ENCODE measurements around the gene DEPDC5.

DNA sequence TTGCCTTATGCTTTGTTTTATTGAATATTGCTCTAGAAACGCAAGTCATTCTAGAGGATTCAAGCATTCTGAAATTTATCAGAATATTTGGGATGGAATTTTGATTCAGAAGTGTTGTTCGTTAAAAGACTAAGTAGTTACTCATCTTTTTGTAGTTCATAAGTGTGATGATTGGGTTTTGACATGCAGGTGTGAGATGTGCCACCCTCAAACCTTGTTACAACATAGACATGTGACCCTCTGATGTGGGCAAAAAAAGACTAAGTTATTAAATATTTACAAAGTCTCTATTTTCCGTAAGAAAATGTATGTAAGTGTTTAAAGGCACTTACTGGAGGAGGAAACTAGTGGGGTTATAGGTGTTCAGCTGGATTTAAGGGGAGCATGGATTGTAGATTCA is 199.4 kb downstream of the DEPDC5 start:
- TF ChIP-seq EZH2 (IDR thresholded peaks at IDR 0.05; ENCODE audit: insufficient read depth, poor library complexity, severe bottlenecking) (no peak), EZH2phosphoT487 (IDR thresholded peaks at IDR 0.05; ENCODE audit: insufficient read depth, low read depth) (no peak)

Data from GM23248 (cell line).